Kidney epithelial cell (primary cell): ENCODE results near the gene PODN. TPM values are rescaled to one million over a fixed set of nuclear protein-coding genes. Genes with fewer than 3 reads are reported as not detected.

Experiments
- DNase-seq: peaks from one replicate; pipeline ENCODE4 v3.0.0-alpha.2; 2010; ENCODE audit warnings: low read depth
- H3K27me3 ChIP-seq: 2 replicates; pipeline ENCODE4 v1.6.0; 2011; ENCODE audit warnings: low read length; ENCODE audit not compliant: control insufficient read depth, insufficient read depth
- H3K36me3 ChIP-seq: 2 replicates; pipeline ENCODE4 v1.5.1; 2011; ENCODE audit warnings: low read length; ENCODE audit not compliant: control insufficient read depth, insufficient read depth
- H3K4me3 ChIP-seq: 2 replicates; pipeline ENCODE4 v1.5.1; 2011; ENCODE audit warnings: low read depth, mild to moderate bottlenecking, control low read depth, low read length
- total RNA-seq: library from RNA; depleted of rRNA; stranded (reverse); fragments of >200 nt; gene quantifications from 2 replicates; pipeline ENCODE4 v1.2.3, GENCODE V29; 2015
- TF ChIP-seq, protein P1 (sequence below): IDR thresholded peaks from 2 replicates; pipeline ENCODE4 v1.5.1; 2011; ENCODE audit warnings: mild to moderate bottlenecking, moderate library complexity, low read length, control low read depth, inconsistent platforms; ENCODE audit not compliant: insufficient read depth, poor library complexity, severe bottlenecking

PODN gene, protein sequence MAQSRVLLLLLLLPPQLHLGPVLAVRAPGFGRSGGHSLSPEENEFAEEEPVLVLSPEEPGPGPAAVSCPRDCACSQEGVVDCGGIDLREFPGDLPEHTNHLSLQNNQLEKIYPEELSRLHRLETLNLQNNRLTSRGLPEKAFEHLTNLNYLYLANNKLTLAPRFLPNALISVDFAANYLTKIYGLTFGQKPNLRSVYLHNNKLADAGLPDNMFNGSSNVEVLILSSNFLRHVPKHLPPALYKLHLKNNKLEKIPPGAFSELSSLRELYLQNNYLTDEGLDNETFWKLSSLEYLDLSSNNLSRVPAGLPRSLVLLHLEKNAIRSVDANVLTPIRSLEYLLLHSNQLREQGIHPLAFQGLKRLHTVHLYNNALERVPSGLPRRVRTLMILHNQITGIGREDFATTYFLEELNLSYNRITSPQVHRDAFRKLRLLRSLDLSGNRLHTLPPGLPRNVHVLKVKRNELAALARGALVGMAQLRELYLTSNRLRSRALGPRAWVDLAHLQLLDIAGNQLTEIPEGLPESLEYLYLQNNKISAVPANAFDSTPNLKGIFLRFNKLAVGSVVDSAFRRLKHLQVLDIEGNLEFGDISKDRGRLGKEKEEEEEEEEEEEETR
- not detected in 2 replicates for total RNA-seq

DNA sequence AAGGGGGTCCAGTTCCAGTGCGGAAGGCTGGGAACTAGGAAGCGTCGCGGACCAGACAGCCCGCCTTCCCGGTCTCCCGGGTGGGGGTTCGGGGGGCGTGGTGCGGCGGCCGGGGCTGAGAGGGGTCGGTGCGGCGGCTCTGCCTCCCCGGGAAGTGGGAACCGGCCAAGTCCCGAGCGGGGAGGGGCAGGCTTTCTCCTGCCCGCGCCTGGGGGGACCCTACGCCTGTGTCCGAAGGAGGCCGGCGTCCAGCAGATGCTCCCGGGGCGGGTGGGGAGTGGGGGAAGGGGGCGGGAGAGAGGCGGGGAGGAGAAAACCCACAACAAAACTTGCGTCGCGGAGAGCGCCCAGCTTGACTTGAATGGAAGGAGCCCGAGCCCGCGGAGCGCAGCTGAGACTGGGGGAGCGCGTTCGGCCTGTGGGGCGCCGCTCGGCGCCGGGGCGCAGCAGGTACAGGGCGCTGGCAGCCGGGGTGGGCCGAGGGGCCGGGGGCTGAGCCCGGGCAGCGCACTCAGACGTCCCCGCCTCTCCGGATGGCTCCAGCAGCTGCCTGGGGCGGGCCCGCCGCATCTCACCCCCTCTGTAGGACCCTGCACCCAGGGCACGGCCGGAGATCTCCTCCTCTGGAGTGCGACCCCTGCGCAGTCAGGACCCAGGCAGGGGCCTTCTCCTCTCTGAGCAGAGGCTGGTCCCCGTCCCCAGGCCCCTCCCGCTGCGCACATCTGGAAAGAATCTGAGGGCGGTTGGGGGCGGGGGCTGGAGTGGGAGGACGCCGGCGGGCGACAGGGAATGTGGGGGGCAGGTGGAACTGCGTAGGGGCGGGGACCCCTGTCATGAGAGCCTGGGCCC is at the start of gene PODN:
Gene PODN (plus strand): TSS at position 355 of the 849 bp plus-strand sequence. CDS start 7,643 bp downstream, outside the sequence.
- Histone ChIP-seq H3K36me3 (no peaks in the 10 kb centered on the region), H3K27me3 (peaks cover 34% of the 10 kb centered on the region), H3K4me3 (peak within 1 kb of the TSS; percentile 37)
- DNase-seq = no peak
- TF ChIP-seq, protein P1, sequence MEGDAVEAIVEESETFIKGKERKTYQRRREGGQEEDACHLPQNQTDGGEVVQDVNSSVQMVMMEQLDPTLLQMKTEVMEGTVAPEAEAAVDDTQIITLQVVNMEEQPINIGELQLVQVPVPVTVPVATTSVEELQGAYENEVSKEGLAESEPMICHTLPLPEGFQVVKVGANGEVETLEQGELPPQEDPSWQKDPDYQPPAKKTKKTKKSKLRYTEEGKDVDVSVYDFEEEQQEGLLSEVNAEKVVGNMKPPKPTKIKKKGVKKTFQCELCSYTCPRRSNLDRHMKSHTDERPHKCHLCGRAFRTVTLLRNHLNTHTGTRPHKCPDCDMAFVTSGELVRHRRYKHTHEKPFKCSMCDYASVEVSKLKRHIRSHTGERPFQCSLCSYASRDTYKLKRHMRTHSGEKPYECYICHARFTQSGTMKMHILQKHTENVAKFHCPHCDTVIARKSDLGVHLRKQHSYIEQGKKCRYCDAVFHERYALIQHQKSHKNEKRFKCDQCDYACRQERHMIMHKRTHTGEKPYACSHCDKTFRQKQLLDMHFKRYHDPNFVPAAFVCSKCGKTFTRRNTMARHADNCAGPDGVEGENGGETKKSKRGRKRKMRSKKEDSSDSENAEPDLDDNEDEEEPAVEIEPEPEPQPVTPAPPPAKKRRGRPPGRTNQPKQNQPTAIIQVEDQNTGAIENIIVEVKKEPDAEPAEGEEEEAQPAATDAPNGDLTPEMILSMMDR = no peak

DNA sequence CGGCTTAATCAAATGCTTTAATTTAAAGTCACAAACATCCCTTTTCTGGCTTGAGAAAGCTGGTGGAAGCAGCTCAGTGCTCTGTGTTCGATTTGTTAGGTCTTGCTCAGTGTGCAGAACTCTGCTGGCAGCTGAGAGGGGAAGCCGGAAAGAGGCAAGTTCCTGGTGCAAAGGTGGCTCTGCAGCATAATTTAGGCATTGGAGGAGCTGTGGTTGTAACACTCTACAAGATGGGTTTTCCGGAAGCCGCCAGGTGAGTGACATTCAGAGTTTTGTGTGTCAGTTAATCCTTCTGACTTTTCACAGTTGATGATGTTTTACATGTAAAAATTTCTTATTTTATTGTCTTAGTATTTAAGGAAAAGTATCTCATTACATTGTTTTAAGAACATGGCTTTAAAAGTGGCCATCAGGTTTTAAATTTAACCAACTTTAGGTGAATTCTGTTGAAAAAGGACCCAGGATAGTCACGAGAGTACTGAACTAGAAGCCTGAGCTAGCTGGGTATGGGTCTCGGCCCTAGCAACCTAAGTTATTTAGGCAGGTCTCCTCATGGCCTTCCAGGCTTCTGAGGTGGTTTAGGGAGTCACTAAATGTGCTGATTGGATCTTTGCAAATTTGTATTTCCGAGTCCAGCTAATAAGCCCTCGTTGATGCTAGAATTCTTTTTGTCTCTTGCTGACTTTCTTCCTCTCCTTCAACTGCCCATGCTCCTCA is 47.1 kb upstream of the PODN start:
- TF ChIP-seq, protein P1 = no peak
- no peaks in the 10 kb centered on the region for H3K36me3 ChIP-seq
- H3K4me3 ChIP-seq = peak overlapping the region; percentile 76
- H3K27me3 ChIP-seq = no peaks in the 10 kb centered on the region
- DNase-seq = peak; percentile 72

DNA sequence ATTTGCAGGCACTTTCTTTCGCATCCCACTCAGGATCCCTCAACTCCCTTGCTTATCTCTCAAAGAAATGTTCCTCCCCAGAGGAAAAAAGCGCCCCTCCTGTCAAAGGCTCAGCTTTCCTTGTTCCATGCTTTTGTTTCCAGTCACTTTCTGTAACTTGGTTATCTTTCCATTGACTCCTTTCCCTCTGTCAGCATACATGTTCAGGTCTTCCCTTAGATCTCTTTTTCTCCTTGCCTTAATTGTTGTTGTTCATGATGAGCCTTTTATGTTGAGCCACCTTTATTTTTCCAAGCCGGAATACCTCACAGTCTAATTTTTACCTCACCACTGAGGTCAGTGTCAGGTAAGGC is 46.5 kb upstream of the PODN start:
- no peaks in the 10 kb centered on the region for H3K27me3 ChIP-seq
- H3K36me3 ChIP-seq = no peaks in the 10 kb centered on the region
- no peak for DNase-seq
- H3K4me3 ChIP-seq = peak overlapping the region; percentile 76
- TF ChIP-seq, protein P1 = no peak

DNA sequence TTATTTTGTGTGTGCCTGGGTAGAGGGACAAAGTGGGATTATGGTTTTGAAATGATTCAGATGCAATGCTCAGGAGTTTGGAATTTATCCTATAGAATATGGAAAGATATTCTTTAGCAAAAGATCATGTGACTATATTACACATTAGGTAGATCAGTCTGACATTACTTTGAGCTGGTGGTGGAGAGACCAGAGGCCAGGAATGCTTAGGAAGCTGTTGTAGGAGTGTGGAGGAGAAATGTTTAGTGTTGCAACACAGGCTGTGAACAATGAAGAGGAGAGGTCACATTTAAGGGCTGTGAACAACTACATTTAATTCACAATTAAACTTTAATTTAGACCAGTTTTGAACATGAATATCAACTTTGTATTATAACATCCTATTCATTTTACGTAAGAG is 45.3 kb upstream of the PODN start:
- H3K4me3 ChIP-seq = no peak overlapping the region
- DNase-seq = no peak
- H3K27me3 ChIP-seq = no peaks in the 10 kb centered on the region
- no peaks in the 10 kb centered on the region for H3K36me3 ChIP-seq
- TF ChIP-seq, protein P1 = no peak

DNA sequence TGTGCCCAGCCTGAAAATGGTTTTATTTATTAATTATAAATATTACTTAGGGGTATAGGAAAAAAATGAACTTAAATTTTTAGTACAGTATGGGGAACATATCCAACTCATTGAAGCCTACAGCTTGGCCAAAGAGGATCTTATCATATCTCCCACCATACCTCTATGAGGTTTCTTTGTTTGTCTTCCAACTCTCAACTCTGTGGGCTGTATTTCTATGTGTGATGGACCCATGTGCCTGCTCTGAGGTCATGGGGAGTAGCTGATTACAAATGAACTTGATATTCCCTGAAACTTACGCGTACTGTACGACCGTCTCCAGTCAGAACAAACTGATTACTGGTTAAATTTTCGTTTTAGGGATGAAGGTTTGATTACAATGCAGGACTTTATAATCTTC is 41.4 kb upstream of the PODN start:
- Histone ChIP-seq H3K4me3 (no peak overlapping the region), H3K36me3 (no peaks in the 10 kb centered on the region), H3K27me3 (no peaks in the 10 kb centered on the region)
- TF ChIP-seq, protein P1 = no peak
- no peak for DNase-seq
